Upper lobe of right lung (tissue), 1 donor: Measurements from ENCODE around the gene STK32C. TPM values are rescaled to one million over a fixed set of nuclear protein-coding genes. Genes with fewer than 3 reads are reported as not detected.

Experiments used
- ATAC-seq: fragments of 200-7000 bp; cut with Tn5 transposase; one replicate; pipeline ENCODE4 v1.9.1; 2020; ENCODE audit warnings: mild to moderate bottlenecking, moderate library complexity
- DNase-seq: peaks from one replicate; pipeline ENCODE4 v3.0.0-alpha.2; 2020
- H3K27ac ChIP-seq: fragments of 200-600 bp; one replicate; pipeline ENCODE4 v1.8.0; 2022
- H3K27me3 ChIP-seq: fragments of 200-600 bp; one replicate; pipeline ENCODE4 v1.8.0; 2022; ENCODE audit warnings: mild to moderate bottlenecking
- H3K36me3 ChIP-seq: fragments of 200-600 bp; one replicate; pipeline ENCODE4 v1.8.0; 2022
- H3K4me1 ChIP-seq: fragments of 200-600 bp; one replicate; pipeline ENCODE4 v1.8.0; 2022
- H3K4me3 ChIP-seq: fragments of 200-600 bp; one replicate; pipeline ENCODE4 v1.8.0; 2022; ENCODE audit warnings: mild to moderate bottlenecking
- H3K9me3 ChIP-seq: fragments of 200-600 bp; one replicate; pipeline ENCODE4 v1.8.0; 2022
- intact Hi-C: fragments of 100-400 bp; cut with DNase I; formaldehyde crosslinking; loops from one replicate; pipeline ENCODE4 v1.11.0; 2022
- total RNA-seq: library from RNA; stranded (reverse); fragmentation: NEBNext Ultra II Directional; extraction: Animal tissue kit (Norgen Biotek cat#: 25700); gene quantifications from one replicate; pipeline ENCODE4 v1.2.1, GENCODE V29; 2021
- TF ChIP-seq, protein P1 (sequence below): fragments of 200-600 bp; IDR thresholded peaks from one replicate; pipeline ENCODE4 v1.8.0; 2022; ENCODE audit warnings: antibody characterized with exemption
- donor health status: DM: no; HTN: yes; CAD: no; lungs with severe emphysema.

The STK32C gene
- total RNA-seq, 1 donor from 2014 or later = 13.2 TPM

DNA sequence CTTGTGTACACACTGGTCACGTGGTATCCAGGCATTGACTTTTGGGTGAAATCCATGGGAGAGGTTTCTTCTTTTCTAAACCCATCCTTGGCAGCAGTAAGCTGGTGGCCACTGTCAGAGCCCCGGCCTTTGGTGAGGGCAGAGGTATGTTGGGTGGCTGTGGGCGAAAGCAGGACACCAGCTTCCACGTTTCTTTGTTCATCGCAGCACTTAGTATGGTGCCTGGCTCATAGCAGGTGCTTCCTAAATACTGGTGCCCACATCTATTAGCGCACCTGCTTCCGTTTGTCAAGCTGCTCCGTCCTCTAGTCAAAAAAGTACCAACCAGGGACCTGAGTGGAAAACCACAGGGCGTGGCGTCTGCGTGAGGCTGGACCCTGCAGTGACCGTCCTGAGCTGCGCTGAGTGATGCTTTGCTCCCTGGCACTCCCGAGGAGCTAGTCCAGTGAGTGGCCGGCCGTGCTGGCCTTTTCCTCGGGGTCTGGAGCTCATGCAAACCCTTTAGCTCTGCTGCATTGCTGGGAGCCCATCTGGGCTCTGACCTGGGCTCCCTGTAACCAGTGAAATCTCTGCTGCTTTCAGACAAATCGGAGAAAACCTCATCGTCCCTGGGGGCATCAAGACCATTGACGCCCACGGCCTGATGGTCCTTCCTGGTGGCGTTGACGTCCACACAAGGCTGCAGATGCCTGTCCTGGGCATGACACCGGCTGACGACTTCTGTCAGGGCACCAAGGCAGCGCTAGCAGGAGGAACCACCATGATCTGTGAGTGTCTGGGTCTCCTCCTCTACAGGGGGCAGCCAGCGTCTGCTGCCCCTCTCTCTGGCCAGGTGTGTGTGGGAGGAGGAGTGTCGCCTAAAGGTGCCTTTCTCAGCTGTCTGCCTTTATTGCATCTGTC is 115.4 kb downstream of the STK32C start:
- TF ChIP-seq, protein P1, sequence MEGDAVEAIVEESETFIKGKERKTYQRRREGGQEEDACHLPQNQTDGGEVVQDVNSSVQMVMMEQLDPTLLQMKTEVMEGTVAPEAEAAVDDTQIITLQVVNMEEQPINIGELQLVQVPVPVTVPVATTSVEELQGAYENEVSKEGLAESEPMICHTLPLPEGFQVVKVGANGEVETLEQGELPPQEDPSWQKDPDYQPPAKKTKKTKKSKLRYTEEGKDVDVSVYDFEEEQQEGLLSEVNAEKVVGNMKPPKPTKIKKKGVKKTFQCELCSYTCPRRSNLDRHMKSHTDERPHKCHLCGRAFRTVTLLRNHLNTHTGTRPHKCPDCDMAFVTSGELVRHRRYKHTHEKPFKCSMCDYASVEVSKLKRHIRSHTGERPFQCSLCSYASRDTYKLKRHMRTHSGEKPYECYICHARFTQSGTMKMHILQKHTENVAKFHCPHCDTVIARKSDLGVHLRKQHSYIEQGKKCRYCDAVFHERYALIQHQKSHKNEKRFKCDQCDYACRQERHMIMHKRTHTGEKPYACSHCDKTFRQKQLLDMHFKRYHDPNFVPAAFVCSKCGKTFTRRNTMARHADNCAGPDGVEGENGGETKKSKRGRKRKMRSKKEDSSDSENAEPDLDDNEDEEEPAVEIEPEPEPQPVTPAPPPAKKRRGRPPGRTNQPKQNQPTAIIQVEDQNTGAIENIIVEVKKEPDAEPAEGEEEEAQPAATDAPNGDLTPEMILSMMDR = no peak
- no peaks in the 10 kb centered on the region for H3K36me3 ChIP-seq
- H3K27ac ChIP-seq = no peak overlapping the region
- peaks cover 18% of the 10 kb centered on the region for H3K27me3 ChIP-seq
- peaks cover 9% of the 10 kb centered on the region for H3K4me1 ChIP-seq
- intact Hi-C loops = no loop called here
- H3K4me3 ChIP-seq = no peak overlapping the region
- ATAC-seq (no peak), DNase-seq (no peak)
- no peaks in the 10 kb centered on the region for H3K9me3 ChIP-seq

DNA sequence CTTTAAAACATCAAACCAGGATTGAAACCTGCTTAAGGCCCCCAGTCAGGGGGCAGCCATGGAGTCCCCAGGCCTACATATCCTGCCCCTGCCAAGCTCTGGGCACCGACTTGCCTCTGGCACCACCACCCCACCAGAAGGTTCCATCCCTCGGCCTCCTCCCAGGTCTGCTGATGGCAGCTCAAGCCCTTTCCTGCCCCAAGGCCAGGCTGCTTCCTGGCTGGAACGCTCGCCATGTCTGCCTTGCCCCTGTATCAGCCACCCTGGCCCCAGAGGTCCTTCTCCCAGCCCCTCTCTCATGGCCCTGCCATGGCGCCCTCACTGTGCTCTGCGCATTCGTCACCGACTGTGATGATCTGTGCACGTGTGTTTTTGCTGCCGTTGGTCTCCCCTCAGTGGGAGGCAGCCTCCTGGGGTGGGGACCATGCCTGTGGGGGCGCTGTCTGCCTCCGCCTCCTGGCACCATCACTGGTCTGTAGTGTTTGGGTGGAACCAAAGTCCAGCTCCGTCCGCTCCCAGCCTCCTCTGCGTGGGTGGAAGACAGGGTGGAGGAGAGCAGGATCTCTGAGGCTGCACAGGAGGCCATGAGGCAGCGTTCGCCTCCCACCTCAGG is 117.8 kb downstream of the STK32C start:
- TF ChIP-seq, protein P1 = no peak
- Histone ChIP-seq H3K36me3 (no peaks in the 10 kb centered on the region), H3K4me1 (peaks cover 16% of the 10 kb centered on the region), H3K27ac (no peak overlapping the region), H3K27me3 (peaks cover 32% of the 10 kb centered on the region), H3K4me3 (no peak overlapping the region), H3K9me3 (no peaks in the 10 kb centered on the region)
- ATAC-seq (no peak), DNase-seq (no peak)
- intact Hi-C loops = no loop called here

DNA sequence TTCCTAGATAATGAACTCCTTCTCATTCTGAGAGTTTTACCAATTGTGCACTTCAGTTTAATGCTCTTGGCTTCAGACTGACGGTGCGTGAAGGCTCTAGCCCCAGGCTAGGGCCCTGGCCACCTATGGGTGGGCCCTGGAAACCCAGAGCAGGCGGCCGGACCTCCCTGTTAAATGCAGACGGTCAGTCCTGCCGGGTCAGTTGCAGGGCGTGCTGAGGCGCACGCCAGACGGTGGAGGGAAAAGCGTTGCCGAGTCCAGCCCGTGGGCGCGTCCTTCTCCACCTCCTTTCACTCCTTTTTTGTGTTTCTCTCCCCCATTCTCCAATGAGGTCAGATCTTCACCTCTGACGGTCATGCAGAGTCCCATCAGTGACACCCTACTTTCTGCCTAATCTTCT is 118.7 kb downstream of the STK32C start:
- no peak for DNase-seq
- TF ChIP-seq, protein P1 = no peak
- peaks cover 36% of the 10 kb centered on the region for H3K27me3 ChIP-seq

DNA sequence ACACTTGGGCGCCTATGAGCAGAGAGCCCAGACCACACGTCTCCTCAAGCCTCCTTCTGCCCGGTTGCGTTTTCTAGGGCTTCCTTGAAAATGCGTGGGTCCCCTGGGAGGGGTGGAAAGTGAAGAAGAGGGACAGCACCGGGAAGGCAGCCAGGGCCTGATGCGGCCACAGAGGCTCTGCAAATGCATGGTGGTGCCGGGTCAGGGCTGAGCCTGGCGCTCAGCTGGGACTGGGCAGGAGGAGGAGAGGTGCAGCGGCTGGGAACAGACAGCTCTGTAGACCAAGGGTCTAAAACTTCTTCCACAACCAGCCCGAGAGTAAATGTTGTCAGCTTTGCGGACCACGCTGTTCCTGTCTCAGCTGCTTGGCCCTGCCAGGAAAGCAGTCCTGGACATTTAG is 119.4 kb downstream of the STK32C start:
- no peak for DNase-seq
- Histone ChIP-seq H3K27me3 (peaks cover 36% of the 10 kb centered on the region), H3K4me1 (peaks cover 16% of the 10 kb centered on the region), H3K4me3 (no peak overlapping the region), H3K27ac (no peak overlapping the region), H3K36me3 (no peaks in the 10 kb centered on the region), H3K9me3 (no peaks in the 10 kb centered on the region)
- ATAC-seq = no peak
- TF ChIP-seq, protein P1 = no peak
- intact Hi-C loops = no loop called here

More for the DNA sequence above, 118.7 kb downstream of the STK32C start:
- no peak overlapping the region for H3K27ac ChIP-seq
- no peaks in the 10 kb centered on the region for H3K9me3 ChIP-seq
- no peaks in the 10 kb centered on the region for H3K36me3 ChIP-seq
- H3K4me1 ChIP-seq = peaks cover 16% of the 10 kb centered on the region
- H3K4me3 ChIP-seq = no peak overlapping the region
- intact Hi-C loops = no loop called here
- no peak for ATAC-seq

DNA sequence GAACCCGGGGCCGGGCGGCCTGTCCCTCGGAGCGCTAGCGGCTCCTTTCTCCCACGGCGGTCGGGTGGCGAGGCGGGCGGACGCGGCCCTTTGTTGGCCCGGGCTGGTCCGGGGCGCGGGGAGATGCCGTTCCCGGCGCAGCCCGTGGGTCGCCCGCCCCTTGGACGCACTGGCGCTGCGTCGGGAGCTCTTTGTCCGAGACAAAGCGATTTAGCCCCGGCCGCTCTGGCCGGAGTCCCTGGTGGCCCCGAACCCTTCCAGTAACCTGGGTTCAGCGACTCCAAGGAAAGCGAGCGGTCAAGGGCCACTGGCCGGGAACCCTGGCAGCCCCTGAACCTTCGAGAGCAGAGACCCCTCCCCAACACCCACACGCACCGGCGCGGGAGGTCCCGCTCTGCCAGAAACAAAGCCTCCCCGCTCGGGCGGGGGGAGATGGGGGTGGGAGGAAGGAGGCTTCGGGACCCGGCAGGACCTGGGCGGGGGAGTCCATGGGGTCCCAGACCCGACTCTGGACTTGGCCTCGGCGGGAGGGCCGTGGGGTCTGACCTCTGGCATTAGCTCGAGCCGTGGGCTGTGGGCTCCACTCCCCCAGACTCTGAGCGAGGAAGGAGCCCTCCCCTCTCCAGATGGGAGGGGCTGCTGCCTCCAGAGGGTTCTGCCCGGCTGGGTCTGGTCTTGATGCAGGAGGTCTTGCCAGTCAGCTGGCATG is 120.2 kb downstream of the STK32C start:
- H3K9me3 ChIP-seq = no peaks in the 10 kb centered on the region
- peak overlapping the region; percentile 43 for H3K4me3 ChIP-seq
- peaks cover 36% of the 10 kb centered on the region for H3K27me3 ChIP-seq
- ATAC-seq (no peak), DNase-seq (no peak)
- no peak overlapping the region for H3K27ac ChIP-seq
- TF ChIP-seq, protein P1 = no peak
- H3K36me3 ChIP-seq = no peaks in the 10 kb centered on the region
- peaks cover 16% of the 10 kb centered on the region for H3K4me1 ChIP-seq
- intact Hi-C loops = no loop called here
